ENCODE results near the gene BCL7A. TPM values are rescaled to one million over a fixed set of nuclear protein-coding genes. Genes with fewer than 3 reads are reported as not detected.

BCL7A gene
- total RNA-seq, 1 experiment from 2014 or later, result 6.3 TPM

- H3K4me2 ChIP-seq, result no peak overlapping the region
- CTCF ChIA-PET, result no interaction called here
- no peak overlapping the region for H3K4me3 ChIP-seq
- no peaks in the 10 kb centered on the region for H3K27me3 ChIP-seq (ENCODE audit: insufficient read depth, low read depth)
- no peak overlapping the region for H3K27ac ChIP-seq
- peaks cover 20% of the 10 kb centered on the region for H4K20me1 ChIP-seq (ENCODE audit: insufficient read depth)
- no peak overlapping the region for H2AFZ ChIP-seq
- intact Hi-C loops (cut with micrococcal nuclease; ENCODE audit: unreplicated experiment), result no loop called here
- no TSS peak for BruUV-seq (replicated peaks)
- H3K36me3 ChIP-seq (ENCODE audit: low read depth), result peaks cover 17% of the 10 kb centered on the region; the same call in 1 of the 2 replicates
- no peaks in the 10 kb centered on the region for H3K9me2 ChIP-seq (ENCODE audit: insufficient read depth)
- no peak for DNase-seq
- no peaks in the 10 kb centered on the region for H3K9me3 ChIP-seq (ENCODE audit: insufficient read depth, low read depth)
- H3K79me2 ChIP-seq (ENCODE audit: low read depth), result peaks cover 91% of the 10 kb centered on the region
- peaks cover 22% of the 10 kb centered on the region for H3F3A ChIP-seq (ENCODE audit: insufficient read depth, low read depth)
- H3K4me1 ChIP-seq (replicated peaks; ENCODE audit: insufficient read depth), result peaks cover 25% of the 10 kb centered on the region
- no peak for TF ChIP-seq CTCF (conservative IDR thresholded peaks at IDR 0.05)
- TF ChIP-seq EZH2 (IDR thresholded peaks at IDR 0.05; ENCODE audit: low read depth), result no peak
- POLR2A ChIA-PET (ENCODE audit: unreplicated experiment), result no interaction called here
These were observed 63.9 kb downstream of the BCL7A start for GRCh38 chr12:122085591-122085990.

- peaks cover 20% of the 10 kb centered on the region for H3K4me1 ChIP-seq (replicated peaks; ENCODE audit: insufficient read depth)
- CTCF ChIA-PET, result no interaction called here
- peaks cover 91% of the 10 kb centered on the region for H3K79me2 ChIP-seq (ENCODE audit: low read depth)
- H3K9me2 ChIP-seq (ENCODE audit: insufficient read depth), result no peaks in the 10 kb centered on the region
- no peaks in the 10 kb centered on the region for H3K9me3 ChIP-seq (ENCODE audit: insufficient read depth, low read depth)
- POLR2A ChIA-PET (ENCODE audit: unreplicated experiment), result no interaction called here
- intact Hi-C loops (cut with micrococcal nuclease; ENCODE audit: unreplicated experiment), result no loop called here
- TF ChIP-seq EZH2 (IDR thresholded peaks at IDR 0.05; ENCODE audit: low read depth) (no peak), CTCF (conservative IDR thresholded peaks at IDR 0.05) (no peak)
- peaks cover 14% of the 10 kb centered on the region for H4K20me1 ChIP-seq (ENCODE audit: insufficient read depth)
- no peaks in the 10 kb centered on the region for H3K27me3 ChIP-seq (ENCODE audit: insufficient read depth, low read depth)
- BruUV-seq (replicated peaks), result no TSS peak
- no peak overlapping the region for H3K4me3 ChIP-seq
- peaks cover 16% of the 10 kb centered on the region for H3F3A ChIP-seq (ENCODE audit: insufficient read depth, low read depth)
- H3K36me3 ChIP-seq (ENCODE audit: low read depth), result peaks cover 17% of the 10 kb centered on the region; the same call in 1 of the 2 replicates
- H2AFZ ChIP-seq, result no peak overlapping the region
- no peak for DNase-seq
- no peak overlapping the region for H3K4me2 ChIP-seq
- no peak overlapping the region for H3K27ac ChIP-seq
These were observed 64.4 kb downstream of the BCL7A start for GRCh38 chr12:122086116-122086515.

- no peak for DNase-seq
- H3K4me2 ChIP-seq, result no peak overlapping the region
- H3K27me3 ChIP-seq (ENCODE audit: insufficient read depth, low read depth), result no peaks in the 10 kb centered on the region
- H3K27ac ChIP-seq, result no peak overlapping the region
- intact Hi-C loops (cut with micrococcal nuclease; ENCODE audit: unreplicated experiment), result no loop called here
- H3K9me2 ChIP-seq (ENCODE audit: insufficient read depth), result no peaks in the 10 kb centered on the region
- ChIA-PET CTCF (no interaction called here), POLR2A (ENCODE audit: unreplicated experiment) (no interaction called here)
- TF ChIP-seq EZH2 (IDR thresholded peaks at IDR 0.05; ENCODE audit: low read depth) (no peak), CTCF (conservative IDR thresholded peaks at IDR 0.05) (no peak)
- peaks cover 8% of the 10 kb centered on the region for H4K20me1 ChIP-seq (ENCODE audit: insufficient read depth)
- H3K36me3 ChIP-seq (ENCODE audit: low read depth), result peaks cover 17% of the 10 kb centered on the region; the same call in 1 of the 2 replicates
- H3K4me3 ChIP-seq, result no peak overlapping the region
- peaks cover 14% of the 10 kb centered on the region for H3K4me1 ChIP-seq (replicated peaks; ENCODE audit: insufficient read depth)
- H3K79me2 ChIP-seq (ENCODE audit: low read depth), result peaks cover 91% of the 10 kb centered on the region
- no peaks in the 10 kb centered on the region for H3K9me3 ChIP-seq (ENCODE audit: insufficient read depth, low read depth)
- peaks cover 10% of the 10 kb centered on the region; the same call in 1 of the 2 replicates for H3F3A ChIP-seq (ENCODE audit: insufficient read depth, low read depth)
- BruUV-seq (replicated peaks), result no TSS peak
- H2AFZ ChIP-seq, result no peak overlapping the region
These were observed 65.1 kb downstream of the BCL7A start for GRCh38 chr12:122086641-122087285.

All from PC-9 (cell line).